DND-41 (cell line): Measurements from ENCODE around the gene F8A2.
A peak's percentile ranks its signal among the peaks of the same experiment; 100 is the strongest.
"Not testable (repeated sequence)": the region's sequence is repeated elsewhere in the genome, so short reads cannot be mapped to it uniquely, and the experiment has no call there.

Experiments used
- ATAC-seq: fragments of 200-7000 bp; cut with Tn5 transposase; 3 replicates; pipeline ENCODE4 v1.9.1; 2021; ENCODE audit warnings: low read depth; ENCODE audit not compliant: insufficient read depth
- DNase-seq: peaks from one replicate; pipeline ENCODE4 v3.0.0-alpha.2; 2020
- H2AFZ ChIP-seq: 2 replicates; pipeline ENCODE4 v1.6.0; 2012; ENCODE audit warnings: low read depth, low read length
- H3K27ac ChIP-seq: 2 replicates; pipeline ENCODE4 v1.5.1; 2012; ENCODE audit warnings: low read length, inconsistent platforms
- H3K27me3 ChIP-seq: fragments of 200-600 bp; sonication (generic); 2 replicates; pipeline ENCODE4 v1.6.0; 2012; ENCODE audit warnings: low read length, mild to moderate bottlenecking, inconsistent platforms; ENCODE audit not compliant: insufficient read depth, poor library complexity
- H3K36me3 ChIP-seq: 2 replicates; pipeline ENCODE4 v1.5.1; 2012; ENCODE audit warnings: low read length, inconsistent platforms; ENCODE audit not compliant: insufficient read depth
- H3K4me1 ChIP-seq: 2 replicates; pipeline ENCODE4 v1.5.1; 2012; ENCODE audit warnings: mild to moderate bottlenecking, low read length; ENCODE audit not compliant: insufficient read depth
- H3K4me2 ChIP-seq: 2 replicates; pipeline ENCODE4 v1.6.0; 2012; ENCODE audit warnings: mild to moderate bottlenecking, moderate library complexity, low read length, inconsistent platforms; ENCODE audit not compliant: insufficient read depth
- H3K4me3 ChIP-seq, 2 experiments: fragments of 200-600 bp in 1 of 2; shearing (Covaris generic) in 1 of 2; 2 replicates each; pipeline ENCODE4 v1.5.1; 2012 to 2016; ENCODE audit warnings: inconsistent platforms in 2 of 2, low read length in 2 of 2, mild to moderate bottlenecking in 2 of 2, low read depth in 1 of 2, moderate library complexity in 1 of 2
- H3K79me2 ChIP-seq: 2 replicates; pipeline ENCODE4 v1.6.0; 2012; ENCODE audit warnings: low read length, inconsistent platforms; ENCODE audit not compliant: insufficient read depth
- H3K9ac ChIP-seq: 2 replicates; pipeline ENCODE4 v1.6.0; 2012; ENCODE audit warnings: low read depth, mild to moderate bottlenecking, inconsistent platforms, low read length, moderate library complexity
- H3K9me3 ChIP-seq: 2 replicates; pipeline ENCODE4 v1.5.1; 2012; ENCODE audit warnings: low read length, moderate library complexity, mild to moderate bottlenecking, inconsistent platforms; ENCODE audit not compliant: insufficient read depth, severe bottlenecking
- H4K20me1 ChIP-seq: 2 replicates; pipeline ENCODE4 v1.6.0; 2012; ENCODE audit warnings: low read length; ENCODE audit not compliant: insufficient read depth
- EZH2 ChIP-seq: IDR thresholded peaks from 3 replicates; pipeline ENCODE4 v1.6.1; 2012; ENCODE audit warnings: borderline replicate concordance, low read depth, mild to moderate bottlenecking, moderate library complexity, low read length, inconsistent platforms; ENCODE audit not compliant: severe bottlenecking
- TF ChIP-seq, protein P1 (sequence below): IDR thresholded peaks from 2 replicates; pipeline ENCODE4 v1.5.1; 2012; ENCODE audit warnings: borderline replicate concordance, low read length, moderate library complexity, mild to moderate bottlenecking; ENCODE audit not compliant: poor library complexity, severe bottlenecking; ENCODE audit errors: extremely low read depth

Gene F8A2

DNA sequence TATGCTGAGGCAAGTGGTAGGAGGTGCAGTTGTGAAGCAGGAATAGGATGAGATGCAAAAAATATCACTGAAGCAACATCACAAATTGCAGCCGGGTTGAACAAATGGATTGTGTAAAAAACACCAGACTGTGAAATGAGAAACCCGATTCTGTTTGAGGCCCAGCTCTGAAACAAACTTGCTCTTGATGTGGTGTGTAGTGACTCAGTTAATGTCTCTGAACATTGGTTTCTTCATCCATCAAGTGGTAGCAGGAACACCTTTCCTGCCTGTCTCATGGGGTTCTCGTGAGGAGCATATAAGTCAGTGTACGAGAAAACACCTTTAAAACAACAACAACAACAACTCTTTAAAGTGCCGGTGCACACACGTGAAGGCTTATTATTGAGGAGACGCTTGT lies 18.2 kb upstream of the F8A2 start:
- not testable (repeated sequence) for H3K27ac ChIP-seq, H2AFZ ChIP-seq, H3K9ac ChIP-seq, H4K20me1 ChIP-seq, H3K9me3 ChIP-seq, H3K36me3 ChIP-seq, H3K4me2 ChIP-seq, H3K79me2 ChIP-seq, DNase-seq, ATAC-seq, H3K4me3 ChIP-seq, H3K27me3 ChIP-seq, H3K4me1 ChIP-seq

DNA sequence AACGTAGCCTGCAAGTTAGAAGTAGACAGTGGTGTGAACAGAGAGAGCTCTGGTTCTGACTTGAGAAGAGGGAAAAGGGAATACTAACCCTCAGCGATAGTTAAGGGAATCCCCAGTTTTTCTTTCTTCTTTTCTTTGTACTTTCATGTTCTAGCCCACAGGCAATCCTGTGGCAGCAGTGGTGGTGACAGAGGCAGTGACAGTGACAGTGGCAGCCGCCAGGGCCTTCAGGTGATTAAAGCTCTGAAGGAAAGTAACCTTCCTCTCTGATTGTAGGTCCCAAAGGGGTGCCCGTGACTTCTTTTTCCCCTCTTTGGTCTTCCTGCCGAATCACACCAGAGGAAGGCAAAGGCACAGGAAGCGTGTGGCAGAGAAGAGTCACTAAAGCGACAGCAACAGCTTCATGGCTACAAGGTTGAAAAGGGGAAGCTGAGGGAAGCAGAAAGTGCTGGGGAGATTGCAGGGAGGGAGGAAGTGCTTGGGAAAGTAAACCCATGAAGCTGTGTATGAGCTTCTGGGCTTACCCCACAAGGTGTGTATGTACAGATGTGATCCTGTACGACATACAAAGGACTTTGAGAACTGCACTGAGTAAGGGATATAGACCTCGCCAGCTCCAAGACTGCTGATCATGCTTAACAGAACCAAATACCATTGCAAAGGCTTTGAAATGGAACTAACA lies 8.0 kb upstream of the F8A2 start:
- ATAC-seq: peak; percentile 91

DNA sequence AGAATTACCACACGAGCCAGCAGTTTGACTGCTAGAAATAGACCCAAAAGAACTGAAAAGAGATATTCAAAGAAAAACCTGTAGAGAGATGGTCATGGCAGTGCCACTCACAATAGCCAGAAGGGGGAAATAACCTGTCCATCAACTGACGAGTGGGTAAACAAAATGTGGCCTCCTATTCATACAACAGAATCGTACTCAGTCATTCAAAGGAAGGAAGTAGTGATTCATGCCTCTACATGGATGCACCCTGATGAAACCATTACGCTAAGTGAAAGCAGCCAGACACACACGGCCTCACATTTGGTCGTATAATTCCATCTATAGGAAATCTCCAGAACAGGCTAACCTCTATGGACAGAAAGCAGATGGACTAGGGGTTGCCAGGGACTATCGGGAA lies 2.1 kb upstream of the F8A2 start:
- not testable (repeated sequence) for H3K27me3 ChIP-seq, H3K4me3 ChIP-seq, ATAC-seq, H3K4me2 ChIP-seq, H4K20me1 ChIP-seq, H3K36me3 ChIP-seq, H3K9ac ChIP-seq, H3K79me2 ChIP-seq, H2AFZ ChIP-seq, DNase-seq, H3K27ac ChIP-seq, H3K9me3 ChIP-seq, H3K4me1 ChIP-seq

More for the DNA sequence above, 8.0 kb upstream of the F8A2 start:
- not testable (repeated sequence) for H3K4me2 ChIP-seq, DNase-seq, H3K79me2 ChIP-seq, H4K20me1 ChIP-seq, H3K9me3 ChIP-seq, H3K36me3 ChIP-seq, H2AFZ ChIP-seq, H3K27ac ChIP-seq, H3K9ac ChIP-seq, H3K27me3 ChIP-seq, H3K4me3 ChIP-seq, H3K4me1 ChIP-seq

DNA sequence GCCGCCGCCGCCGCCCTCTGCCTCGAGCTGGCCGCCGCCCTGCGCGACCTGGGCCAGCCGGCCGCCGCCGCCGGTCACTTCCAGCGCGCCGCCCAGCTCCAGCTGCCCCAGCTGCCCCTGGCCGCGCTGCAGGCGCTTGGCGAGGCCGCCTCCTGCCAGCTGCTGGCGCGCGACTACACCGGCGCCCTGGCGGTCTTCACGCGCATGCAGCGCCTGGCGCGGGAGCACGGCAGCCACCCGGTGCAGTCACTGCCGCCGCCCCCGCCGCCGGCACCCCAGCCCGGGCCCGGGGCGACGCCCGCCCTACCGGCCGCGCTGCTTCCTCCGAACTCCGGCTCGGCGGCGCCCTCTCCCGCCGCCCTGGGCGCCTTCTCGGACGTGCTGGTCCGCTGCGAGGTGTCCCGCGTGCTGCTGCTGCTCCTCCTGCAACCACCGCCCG lies 653 bp downstream of the F8A2 start:
- H3K79me2 ChIP-seq, H3K9ac ChIP-seq, H3K4me3 ChIP-seq, H3K27ac ChIP-seq, H3K36me3 ChIP-seq, DNase-seq, H3K4me2 ChIP-seq, H2AFZ ChIP-seq, H3K27me3 ChIP-seq, H3K9me3 ChIP-seq, H4K20me1 ChIP-seq, H3K4me1 ChIP-seq: not testable (repeated sequence)
- ATAC-seq: peak; percentile 43

DNA sequence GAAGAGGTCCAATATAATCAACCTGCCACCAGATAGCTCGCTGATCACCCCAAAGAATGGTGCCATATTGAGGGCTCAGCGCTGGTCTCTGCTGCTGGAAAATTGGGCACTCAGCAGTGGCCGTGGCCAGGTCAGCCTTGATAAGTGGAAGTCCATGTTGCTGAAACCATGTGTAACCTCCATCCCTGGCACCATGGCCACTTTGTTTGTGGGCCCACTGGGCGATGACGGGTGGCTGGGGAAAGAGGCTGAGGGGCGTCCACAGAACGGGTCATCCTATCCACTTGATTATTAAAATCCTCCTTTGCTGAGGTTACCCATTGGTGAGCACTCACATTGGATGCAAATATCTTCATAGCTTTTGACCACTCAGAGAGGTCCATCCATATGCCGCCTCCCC lies 7.7 kb downstream of the F8A2 start:
- peaks cover 26% of the 10 kb centered on the region for H3K4me1 ChIP-seq
- ATAC-seq: no peak

DNA sequence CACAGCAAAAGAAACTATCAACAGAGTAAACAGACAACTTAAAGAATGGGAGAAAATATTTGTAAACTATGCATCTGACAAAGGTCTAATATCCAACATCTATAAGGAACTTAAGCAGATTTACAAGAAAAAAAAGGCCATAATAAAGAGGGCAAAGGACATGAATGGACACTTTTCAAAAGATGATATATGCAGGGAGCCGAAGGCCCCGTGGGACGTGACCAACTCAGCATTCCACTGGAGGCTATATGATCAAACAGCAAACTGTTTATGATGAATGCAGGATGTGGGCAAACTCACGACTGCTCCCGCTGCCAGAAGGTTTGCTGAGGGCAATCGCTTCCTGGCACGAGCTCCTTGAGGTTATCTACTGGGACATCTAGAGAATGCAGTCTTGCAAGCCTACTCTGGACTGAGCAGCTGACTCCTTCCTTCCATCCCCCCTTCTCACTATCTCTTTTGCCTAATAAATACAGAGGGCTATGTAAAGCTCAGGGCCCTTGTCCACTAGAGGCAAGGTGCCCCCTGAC lies 12.9 kb downstream of the F8A2 start:
- H2AFZ ChIP-seq, H3K36me3 ChIP-seq, H3K27me3 ChIP-seq, H4K20me1 ChIP-seq, H3K9me3 ChIP-seq, H3K79me2 ChIP-seq: not testable (repeated sequence)
- peak overlapping the region; percentile 57 for H3K4me2 ChIP-seq
- H3K27ac ChIP-seq: peak overlapping the region; percentile 83
- peak; percentile 83 for DNase-seq
- H3K4me1 ChIP-seq: peaks cover 26% of the 10 kb centered on the region
- peak overlapping the region in 1 of 2 experiments; percentile 24; a peak in 1 of 4 replicates for H3K4me3 ChIP-seq
- peak; percentile 82 for ATAC-seq
- H3K9ac ChIP-seq: peak overlapping the region; percentile 36

More for the DNA sequence above, 7.7 kb downstream of the F8A2 start:
- Histone ChIP-seq H3K27ac (no peak overlapping the region), H3K4me3 (no peak overlapping the region), H3K4me2 (no peak overlapping the region), H3K9me3 (no peaks in the 10 kb centered on the region), H3K9ac (no peak overlapping the region), H3K27me3 (no peaks in the 10 kb centered on the region), H3K79me2 (peaks cover 33% of the 10 kb centered on the region), H2AFZ (no peak overlapping the region), H4K20me1 (no peaks in the 10 kb centered on the region), H3K36me3 (peaks cover 11% of the 10 kb centered on the region; the same call in 1 of the 2 replicates)
- TF ChIP-seq, protein P1, sequence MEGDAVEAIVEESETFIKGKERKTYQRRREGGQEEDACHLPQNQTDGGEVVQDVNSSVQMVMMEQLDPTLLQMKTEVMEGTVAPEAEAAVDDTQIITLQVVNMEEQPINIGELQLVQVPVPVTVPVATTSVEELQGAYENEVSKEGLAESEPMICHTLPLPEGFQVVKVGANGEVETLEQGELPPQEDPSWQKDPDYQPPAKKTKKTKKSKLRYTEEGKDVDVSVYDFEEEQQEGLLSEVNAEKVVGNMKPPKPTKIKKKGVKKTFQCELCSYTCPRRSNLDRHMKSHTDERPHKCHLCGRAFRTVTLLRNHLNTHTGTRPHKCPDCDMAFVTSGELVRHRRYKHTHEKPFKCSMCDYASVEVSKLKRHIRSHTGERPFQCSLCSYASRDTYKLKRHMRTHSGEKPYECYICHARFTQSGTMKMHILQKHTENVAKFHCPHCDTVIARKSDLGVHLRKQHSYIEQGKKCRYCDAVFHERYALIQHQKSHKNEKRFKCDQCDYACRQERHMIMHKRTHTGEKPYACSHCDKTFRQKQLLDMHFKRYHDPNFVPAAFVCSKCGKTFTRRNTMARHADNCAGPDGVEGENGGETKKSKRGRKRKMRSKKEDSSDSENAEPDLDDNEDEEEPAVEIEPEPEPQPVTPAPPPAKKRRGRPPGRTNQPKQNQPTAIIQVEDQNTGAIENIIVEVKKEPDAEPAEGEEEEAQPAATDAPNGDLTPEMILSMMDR: no peak
- TF ChIP-seq EZH2: no peak
- no peak for DNase-seq
